GM12801 (cell line): ENCODE measurements around the gene PTPRU.

Experiments
- TF ChIP-seq, protein P1 (sequence below): IDR thresholded peaks from one replicate; pipeline ENCODE4 v1.5.1; 2011; ENCODE audit warnings: control low read depth; ENCODE audit not compliant: insufficient read length; ENCODE audit errors: extremely low read depth

PTPRU gene

GRCh38 chr1:29235955-29236711 is at the start of gene PTPRU:
TSS of gene PTPRU (plus strand) at chr1:29236522. CDS start at chr1:29236645, 123 bp downstream.
- TF ChIP-seq, protein P1, sequence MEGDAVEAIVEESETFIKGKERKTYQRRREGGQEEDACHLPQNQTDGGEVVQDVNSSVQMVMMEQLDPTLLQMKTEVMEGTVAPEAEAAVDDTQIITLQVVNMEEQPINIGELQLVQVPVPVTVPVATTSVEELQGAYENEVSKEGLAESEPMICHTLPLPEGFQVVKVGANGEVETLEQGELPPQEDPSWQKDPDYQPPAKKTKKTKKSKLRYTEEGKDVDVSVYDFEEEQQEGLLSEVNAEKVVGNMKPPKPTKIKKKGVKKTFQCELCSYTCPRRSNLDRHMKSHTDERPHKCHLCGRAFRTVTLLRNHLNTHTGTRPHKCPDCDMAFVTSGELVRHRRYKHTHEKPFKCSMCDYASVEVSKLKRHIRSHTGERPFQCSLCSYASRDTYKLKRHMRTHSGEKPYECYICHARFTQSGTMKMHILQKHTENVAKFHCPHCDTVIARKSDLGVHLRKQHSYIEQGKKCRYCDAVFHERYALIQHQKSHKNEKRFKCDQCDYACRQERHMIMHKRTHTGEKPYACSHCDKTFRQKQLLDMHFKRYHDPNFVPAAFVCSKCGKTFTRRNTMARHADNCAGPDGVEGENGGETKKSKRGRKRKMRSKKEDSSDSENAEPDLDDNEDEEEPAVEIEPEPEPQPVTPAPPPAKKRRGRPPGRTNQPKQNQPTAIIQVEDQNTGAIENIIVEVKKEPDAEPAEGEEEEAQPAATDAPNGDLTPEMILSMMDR = no peak

GRCh38 chr1:29186707-29187106 is 49.6 kb upstream of the PTPRU start:
- TF ChIP-seq, protein P1 = no peak

- TF ChIP-seq, protein P1 = no peak
Measured at GRCh38 chr1:29190718-29191117, 45.6 kb upstream of the PTPRU start.

DNA sequence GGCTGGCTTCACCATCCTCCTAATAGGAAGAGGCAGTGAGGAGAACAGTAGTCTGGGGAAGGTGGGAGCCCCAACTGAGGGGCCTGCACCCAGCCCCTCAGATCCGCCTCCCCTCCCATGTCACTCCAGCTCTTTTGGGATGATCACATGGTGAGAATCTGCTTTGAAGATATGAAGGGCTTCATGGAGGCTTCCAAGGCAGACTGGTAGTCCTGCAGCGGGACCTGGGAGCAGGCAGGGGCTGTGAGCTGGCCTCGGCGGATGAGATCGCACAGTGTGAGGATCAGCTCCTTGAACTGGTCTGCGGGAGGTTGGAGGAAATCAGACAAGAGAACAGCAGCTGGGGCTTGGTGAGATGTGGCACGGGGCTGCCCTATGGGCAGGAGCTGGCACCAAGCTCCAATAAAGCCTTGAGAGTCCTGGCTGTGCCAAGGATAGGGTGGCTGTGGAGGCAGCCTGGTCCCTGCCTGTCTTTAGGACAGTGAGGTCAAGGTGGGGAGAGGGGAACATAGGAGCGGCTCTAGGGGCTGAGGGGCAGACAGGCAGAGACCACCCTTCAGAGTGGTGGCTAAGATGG is 42.4 kb upstream of the PTPRU start:
- TF ChIP-seq, protein P1 = no peak

GRCh38 chr1:29195881-29196291 is 40.4 kb upstream of the PTPRU start:
- TF ChIP-seq, protein P1 = no peak

DNA sequence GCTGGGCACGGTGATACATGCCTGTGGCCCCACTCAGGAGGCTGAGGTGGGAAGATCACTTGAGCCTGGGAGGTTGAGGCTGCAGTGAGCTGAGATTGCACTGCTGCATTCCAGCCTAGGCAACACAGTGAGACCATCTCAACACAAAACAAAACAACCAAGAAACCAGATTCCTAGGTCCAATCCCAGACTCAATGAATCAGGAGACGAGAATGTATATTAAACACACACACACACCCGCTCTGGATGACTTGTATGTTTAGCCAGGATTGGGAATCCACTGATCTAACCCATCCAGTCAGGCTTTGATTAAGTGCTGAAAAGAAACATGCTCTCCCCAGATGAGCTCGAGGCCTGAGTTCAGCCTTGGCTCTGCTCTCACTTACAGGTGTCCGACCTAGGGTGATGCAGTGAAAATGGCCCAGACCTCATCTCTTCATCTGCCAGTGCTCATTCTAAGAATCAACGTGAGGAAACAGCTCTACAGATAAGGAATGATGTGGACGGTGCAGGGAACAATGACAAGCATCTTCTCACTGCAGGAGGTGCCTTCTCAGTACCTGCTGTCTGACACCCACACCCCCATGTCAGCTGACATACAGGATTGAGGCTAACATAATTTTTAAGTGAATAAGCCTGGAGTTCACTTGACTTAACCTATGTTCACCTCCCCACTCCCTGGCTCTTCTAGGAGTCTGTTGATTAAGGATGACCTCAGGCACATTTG is 39.3 kb upstream of the PTPRU start:
- TF ChIP-seq, protein P1 = no peak

DNA sequence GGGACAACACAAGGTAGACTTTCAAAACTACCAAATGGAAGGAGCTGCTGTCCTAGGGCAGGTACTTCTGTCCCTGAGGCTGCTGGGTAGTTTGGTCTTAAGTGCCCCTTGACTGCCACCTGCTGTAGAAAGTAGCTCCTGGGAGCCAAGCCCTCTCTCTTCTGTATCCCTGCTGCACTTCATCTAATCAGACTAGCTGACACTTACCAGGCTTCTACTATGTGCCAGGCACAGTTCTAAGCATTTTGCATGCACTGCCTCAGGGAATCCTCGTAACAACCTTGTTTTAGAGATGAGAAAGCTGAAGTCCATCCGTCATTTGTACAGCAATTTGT is 38.8 kb upstream of the PTPRU start:
- TF ChIP-seq, protein P1 = no peak
